HCT116 (cell line): ENCODE results near the gene SEC16A. TPM values are rescaled to one million over a fixed set of nuclear protein-coding genes. Genes with fewer than 3 reads are reported as not detected.

ENCODE experiments used
- ATAC-seq: fragments of 200-7000 bp; cut with Tn5 transposase; 2 replicates; pipeline ENCODE4 v1.9.1; 2020; ENCODE audit warnings: mild to moderate bottlenecking, moderate library complexity
- BruUV-seq: library from RNA; stranded (reverse); fragments of 400-500 nt; replicated peaks from 2 replicates; lab custom pipeline; 2021; lab: Mats Ljungman, UMichigan
- CTCF ChIA-PET: fragments of 300-600 bp; sonication (Branson Sonifier 250); formaldehyde crosslinking; loops from one replicate; lab custom pipeline; 2021; ENCODE audit warnings: antibody characterized with exemption; lab: Charles Lee
- POLR2A ChIA-PET: fragments of 300-600, 350-600 bp; sonication (Branson Sonifier 250); formaldehyde crosslinking; loops from one replicate; lab custom pipeline; 2021; ENCODE audit warnings: antibody characterized with exemption; lab: Charles Lee
- RAD21 ChIA-PET, 2 experiments: fragments of 300-600 bp; sonication (Branson Sonifier 250); formaldehyde crosslinking; loops; one replicate each; lab custom pipeline; 2023; ENCODE audit warnings: low total read pairs in 2 of 2; ENCODE audit not compliant: uncharacterized antibody in 2 of 2, unreplicated experiment in 2 of 2, low non-redundant PET in 1 of 2; lab: Charles Lee
- DNase-seq: peaks from one replicate; pipeline ENCODE4 v3.0.0-alpha.2; 2010; ENCODE audit warnings: low read depth, low spot score
- H2AFZ ChIP-seq: fragments of 200-600 bp; shearing (Covaris generic), sonication (generic); 2 replicates; pipeline ENCODE4 v1.6.1; 2017; ENCODE audit warnings: low read depth, mixed run types, mixed read lengths, antibody characterized with exemption, low read length; ENCODE audit not compliant: poor library complexity, severe bottlenecking
- H3K27ac ChIP-seq: 2 replicates; pipeline ENCODE4 v1.5.1; 2012; ENCODE audit warnings: low read depth, low read length
- H3K27me3 ChIP-seq: fragments of 200-600 bp; sonication (generic); 2 replicates; pipeline ENCODE4 v1.6.1; 2016; ENCODE audit warnings: mixed run types, low read length, mixed read lengths; ENCODE audit not compliant: insufficient read depth
- H3K36me3 ChIP-seq, 2 experiments: fragments of 200-500 bp in 1 of 2; fragments of 200-600 bp in 1 of 2; sonication (Bioruptor generic) in 1 of 2; sonication (generic) in 1 of 2; 2 replicates each; pipeline versions ENCODE4 v1.5.1 to v1.6.1; 2014 to 2016; ENCODE audit warnings: low read length in 2 of 2, inconsistent platforms in 1 of 2, mixed read lengths in 1 of 2, mixed run types in 1 of 2; ENCODE audit not compliant: insufficient read depth in 2 of 2, control insufficient read depth in 1 of 2
- H3K4me1 ChIP-seq, 2 experiments: fragments of 200-600 bp in 1 of 2; sonication (generic) in 1 of 2; 2 replicates each; pipeline versions ENCODE4 v1.5.1 to v1.6.1; 2012 to 2017; ENCODE audit warnings: low read length in 2 of 2, inconsistent platforms in 1 of 2, mild to moderate bottlenecking in 1 of 2, mixed read lengths in 1 of 2, mixed run types in 1 of 2, moderate library complexity in 1 of 2; ENCODE audit not compliant: insufficient read depth in 2 of 2, control insufficient read depth in 1 of 2
- H3K4me2 ChIP-seq: fragments of 200-600 bp; sonication (generic); 2 replicates; pipeline ENCODE4 v1.6.1; 2017; ENCODE audit warnings: mixed run types, low read length, mixed read lengths
- H3K4me3 ChIP-seq, 2 experiments: fragments of 200-600 bp in 1 of 2; sonication (generic) in 1 of 2; replicated peaks in 1 of 2; 2 replicates each; pipeline ENCODE4 v1.5.1; 2011 to 2016; ENCODE audit warnings: low read length in 2 of 2, control low read depth in 1 of 2, low read depth in 1 of 2, mild to moderate bottlenecking in 1 of 2, mixed read lengths in 1 of 2, mixed run types in 1 of 2
- H3K79me2 ChIP-seq: fragments of 200-600 bp; sonication (generic); 2 replicates; pipeline ENCODE4 v1.6.1; 2017; ENCODE audit warnings: mild to moderate bottlenecking, mixed run types, low read length, moderate library complexity, mixed read lengths; ENCODE audit not compliant: insufficient read depth
- H3K9ac ChIP-seq: fragments of 200-600 bp; sonication (generic); 2 replicates; pipeline ENCODE4 v1.6.1; 2016; ENCODE audit warnings: low read length, mixed read lengths
- H3K9me2 ChIP-seq: fragments of 200-600 bp; sonication (generic), shearing (Covaris generic); 2 replicates; pipeline ENCODE4 v1.6.1; 2017; ENCODE audit warnings: mixed run types, mild to moderate bottlenecking, moderate library complexity; ENCODE audit not compliant: insufficient read depth
- H3K9me3 ChIP-seq, 2 experiments: fragments of 200-500 bp in 1 of 2; fragments of 200-600 bp in 1 of 2; sonication (Bioruptor generic) in 1 of 2; sonication (generic) in 1 of 2; 2 replicates each; pipeline ENCODE4 v1.6.1; 2014 to 2017; ENCODE audit warnings: low read length in 2 of 2, mixed read lengths in 2 of 2, inconsistent platforms in 1 of 2, low read depth in 1 of 2, mild to moderate bottlenecking in 1 of 2, mixed run types in 1 of 2, moderate library complexity in 1 of 2; ENCODE audit not compliant: control insufficient read depth in 1 of 2, insufficient read depth in 1 of 2
- H4K20me1 ChIP-seq: fragments of 200-600 bp; sonication (generic), shearing (Covaris generic); 2 replicates; pipeline ENCODE4 v1.6.1; 2017; ENCODE audit warnings: mixed run types, mild to moderate bottlenecking, moderate library complexity; ENCODE audit not compliant: insufficient read depth
- CBX3 ChIP-seq: IDR thresholded peaks from 2 replicates; pipeline ENCODE4 v1.6.1; 2012; ENCODE audit warnings: low read depth
- CEBPB ChIP-seq: IDR thresholded peaks from 2 replicates; pipeline ENCODE4 v1.6.1; 2012; ENCODE audit warnings: low read depth
- CTCF ChIP-seq, 3 experiments: fragments of 200-600 bp in 1 of 3; sonication (generic) in 1 of 3; IDR thresholded peaks in 2 of 3; conservative IDR thresholded peaks in 1 of 3; 2 replicates each; pipeline ENCODE4 v1.5.1; 2012 to 2017; ENCODE audit warnings: low read depth in 2 of 3, low read length in 2 of 3, antibody characterized with exemption in 1 of 3, borderline replicate concordance in 1 of 3, control low read depth in 1 of 3, mild to moderate bottlenecking in 1 of 3, mixed read lengths in 1 of 3, mixed run types in 1 of 3, moderate library complexity in 1 of 3; ENCODE audit not compliant: insufficient read depth in 1 of 3
- EGR1 ChIP-seq: IDR thresholded peaks from 2 replicates; pipeline ENCODE4 v1.6.1; 2012; ENCODE audit warnings: low read depth
- ELF1 ChIP-seq: IDR thresholded peaks from 2 replicates; pipeline ENCODE4 v1.6.1; 2012; ENCODE audit warnings: low read depth, borderline replicate concordance
- EZH2phosphoT487 ChIP-seq: fragments of 200-600 bp; IDR thresholded peaks from 2 replicates; pipeline ENCODE4 v1.6.1; 2018; ENCODE audit warnings: antibody characterized with exemption, borderline replicate concordance
- MAX ChIP-seq: IDR thresholded peaks from 2 replicates; pipeline ENCODE4 v1.6.1; 2012
- POLR2A ChIP-seq: IDR thresholded peaks from 2 replicates; pipeline ENCODE4 v1.7.0; 2011; ENCODE audit warnings: borderline replicate concordance; ENCODE audit not compliant: insufficient read depth, insufficient read length; ENCODE audit errors: extremely low read depth
- POLR2AphosphoS5 ChIP-seq: IDR thresholded peaks from 2 replicates; pipeline ENCODE4 v1.6.1; 2011; ENCODE audit warnings: mild to moderate bottlenecking, low read depth, low read length, moderate library complexity
- RAD21 ChIP-seq: IDR thresholded peaks from 2 replicates; pipeline ENCODE4 v1.6.1; 2012; ENCODE audit warnings: low read depth, mild to moderate bottlenecking
- REST ChIP-seq: IDR thresholded peaks from 2 replicates; pipeline ENCODE4 v1.6.1; 2012; ENCODE audit warnings: low read depth
- SIN3A ChIP-seq: IDR thresholded peaks from 2 replicates; pipeline ENCODE4 v1.6.1; 2012; ENCODE audit warnings: low read depth
- TCF7L2 ChIP-seq: IDR thresholded peaks from 2 replicates; pipeline ENCODE4 v1.7.0; 2011; ENCODE audit warnings: borderline replicate concordance, inconsistent platforms; ENCODE audit not compliant: insufficient read depth, insufficient read length; ENCODE audit errors: extremely low read depth
- YY1 ChIP-seq: IDR thresholded peaks from 2 replicates; pipeline ENCODE4 v1.6.1; 2011; ENCODE audit warnings: low read length, low read depth, moderate library complexity, mild to moderate bottlenecking; ENCODE audit not compliant: insufficient replicate concordance; ENCODE audit errors: extremely low read depth
- intact Hi-C: fragments of 100-400 bp; cut with micrococcal nuclease; formaldehyde crosslinking; loops from 2 replicates; pipeline ENCODE4 v1.10.0; 2022
- total RNA-seq: library from RNA; stranded (reverse); gene quantifications from one replicate; pipeline ENCODE4 v1.2.1, GENCODE V29; 2021; ENCODE audit not compliant: unreplicated experiment

SEC16A gene
- total RNA-seq, 1 experiment from 2014 or later = 49.8 TPM

GRCh38 chr9:136497916-136498695 is 15.3 kb upstream of the SEC16A start (continued):
- TF ChIP-seq YY1 (no peak), EGR1 (no peak), CBX3 (no peak)

DNA sequence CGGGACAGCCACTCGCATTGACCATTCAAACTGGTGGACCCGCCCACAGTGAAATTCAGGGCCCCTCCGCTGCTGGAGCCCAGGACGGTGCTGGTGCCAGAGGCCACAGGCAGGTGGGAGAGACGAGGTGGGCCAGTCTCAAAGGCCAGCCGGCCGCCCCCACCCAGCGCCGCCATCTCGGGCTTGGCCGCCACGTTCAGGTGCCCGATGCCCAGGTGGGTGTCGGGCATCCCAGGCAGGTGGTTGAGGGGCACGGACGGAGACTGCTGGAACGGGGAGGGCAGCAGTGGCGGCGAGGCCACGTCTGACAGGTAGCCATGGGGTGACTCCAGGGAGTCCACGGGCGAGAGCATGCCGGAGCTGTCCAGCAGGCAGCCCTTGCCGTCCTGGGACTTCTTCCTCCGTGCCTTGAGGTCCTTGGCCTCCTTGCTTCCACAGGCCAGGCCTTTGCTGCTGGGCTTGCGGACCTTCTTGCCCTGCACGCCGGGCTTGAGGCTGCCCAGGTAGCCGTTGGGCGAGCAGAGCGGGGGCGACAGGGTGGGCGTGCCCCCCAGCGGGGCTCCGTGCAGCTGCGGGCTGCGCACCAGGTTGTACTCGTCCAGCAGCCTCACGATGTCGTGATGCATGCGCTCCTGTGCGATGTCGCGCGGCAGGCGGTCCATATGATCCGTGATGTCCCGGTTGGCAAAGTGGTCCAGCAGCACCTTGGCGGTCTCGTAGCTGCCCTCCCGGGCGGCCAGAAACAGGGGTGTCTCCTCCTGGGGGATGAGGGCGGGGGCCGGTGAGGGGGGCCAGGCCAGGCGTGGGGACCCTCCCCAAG is 14.2 kb upstream of the SEC16A start:
- ATAC-seq (no peak), DNase-seq (no peak)
- Histone ChIP-seq H3K4me3 (no peak overlapping the region), H3K9me3 (no peaks in the 10 kb centered on the region), H2AFZ (no peak overlapping the region), H4K20me1 (no peaks in the 10 kb centered on the region), H3K9me2 (no peaks in the 10 kb centered on the region), H3K4me2 (no peak overlapping the region), H3K27ac (no peak overlapping the region), H3K4me1 (no peaks in the 10 kb centered on the region), H3K27me3 (no peaks in the 10 kb centered on the region), H3K36me3 (peaks cover 8 to 14% of the 10 kb centered on the region in 2 experiments; a peak in 3 of 4 replicates), H3K9ac (no peak overlapping the region), H3K79me2 (no peaks in the 10 kb centered on the region)
- intact Hi-C loops = no loop called here
- ChIA-PET POLR2A (no interaction called here), CTCF (no interaction called here), RAD21 (no interaction called here)
- no peak for TF ChIP-seq ELF1
- no peak for TF ChIP-seq REST
- no peak for TF ChIP-seq RAD21
- TF ChIP-seq SIN3A = no peak
- TF ChIP-seq MAX = no peak
- no peak for TF ChIP-seq POLR2AphosphoS5
- TF ChIP-seq YY1 = no peak
- TF ChIP-seq TCF7L2 = no peak
- TF ChIP-seq POLR2A = no peak
- no peak for TF ChIP-seq CEBPB
- no peak for TF ChIP-seq EZH2phosphoT487
- TF ChIP-seq CTCF (IDR thresholded peaks at IDR 0.05 in 2 of 3, conservative IDR thresholded peaks at IDR 0.05 in 1 of 3; ENCODE audit: borderline replicate concordance in 1 of 3, insufficient read depth in 1 of 3, low read depth in 2 of 3, low read length in 2 of 3) = no peak
- BruUV-seq = no TSS peak
